NCI-H2227 (cell line): ENCODE measurements around the gene PPFIA4.
A peak's percentile ranks its signal among the peaks of the same experiment; 100 is the strongest.

ENCODE experiments used
- DNase-seq: peaks from one replicate; lab custom pipeline; 2025; ENCODE audit not compliant: unreplicated experiment; lab: John Stamatoyannopoulos, UW

The PPFIA4 gene

DNA sequence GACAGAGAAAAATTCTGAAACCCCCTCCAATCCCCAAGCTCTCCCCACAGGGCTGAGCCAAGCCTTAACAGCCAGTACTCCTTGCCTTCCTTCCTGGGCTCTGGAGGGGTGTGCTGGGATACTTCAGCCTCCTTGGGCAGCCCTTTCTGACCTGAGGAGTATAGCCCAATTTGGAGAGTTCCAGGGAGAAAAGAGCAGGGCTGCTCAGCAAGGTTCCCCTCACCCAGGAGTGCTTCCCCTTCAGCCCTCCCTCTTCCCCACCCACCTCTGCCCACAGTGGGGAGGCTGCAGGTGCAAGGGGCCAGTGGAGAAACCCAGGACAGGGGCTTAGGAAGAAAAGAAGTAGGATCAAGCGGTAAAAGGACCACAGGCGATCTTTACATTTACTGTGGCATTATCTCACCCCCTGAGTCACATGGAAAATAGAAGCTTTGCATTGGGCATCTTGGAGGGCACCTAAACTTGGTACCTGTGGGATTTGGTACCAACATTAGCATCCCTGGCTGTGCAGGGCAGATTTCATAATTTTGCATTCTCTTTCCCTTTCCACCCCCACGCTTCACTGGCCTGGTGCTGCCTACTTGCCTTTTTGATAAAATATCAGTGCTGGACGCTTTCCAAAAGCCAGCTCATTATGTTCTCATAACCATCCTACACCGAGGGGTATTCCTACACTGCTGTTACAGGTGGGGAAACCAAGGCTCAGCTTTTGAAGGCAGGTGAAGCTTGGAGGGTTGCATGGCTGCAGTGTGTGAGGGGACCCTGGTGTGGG lies 98.4 kb downstream of the PPFIA4 start:
- no peak for DNase-seq

- peak; percentile 21 for DNase-seq
These were observed 100.0 kb downstream of the PPFIA4 start for GRCh38 chr1:203126151-203126865.

DNA sequence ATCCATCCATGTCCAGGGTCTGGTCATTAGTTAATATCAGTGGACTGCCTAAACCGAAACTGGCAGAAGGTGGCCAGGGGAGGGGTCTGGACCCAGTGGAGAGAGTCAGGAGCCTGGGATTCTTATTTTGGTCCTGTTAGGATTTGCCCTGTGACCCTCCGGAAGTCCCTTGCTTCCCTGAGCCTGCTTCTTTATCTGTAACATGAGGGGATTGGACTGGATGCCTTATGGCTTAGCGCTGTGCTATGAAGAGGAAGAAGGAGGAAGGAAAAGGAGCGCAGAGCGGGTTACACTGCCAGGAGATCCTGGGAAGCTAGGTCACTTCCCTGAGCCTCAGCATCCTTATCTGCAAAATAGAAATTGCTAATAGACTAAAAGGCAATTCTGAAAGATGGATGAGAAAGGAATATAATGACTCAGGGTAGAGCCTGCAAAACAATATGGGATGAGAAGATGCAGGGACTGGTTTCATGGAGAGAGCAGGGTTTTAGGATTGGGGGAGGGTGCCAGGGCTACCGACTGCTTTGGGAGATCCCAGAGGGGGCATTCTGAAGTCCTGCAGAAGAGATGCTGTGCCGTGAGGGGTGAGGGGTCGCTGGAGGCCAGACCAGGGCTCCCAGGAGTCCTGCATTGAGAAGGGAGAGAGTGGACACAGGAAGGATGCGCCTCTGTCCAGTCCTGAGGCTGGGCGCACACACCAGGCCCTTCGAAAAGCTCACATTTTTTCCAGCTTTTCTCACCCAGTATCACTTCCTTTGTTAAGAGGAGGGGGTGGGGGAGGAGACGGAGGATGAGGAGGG lies 100.8 kb downstream of the PPFIA4 start:
- DNase-seq = no peak

- DNase-seq = peak; percentile 73
These were observed 101.6 kb downstream of the PPFIA4 start, which contains the start of gene ADORA1 for GRCh38 chr1:203127666-203128430. Gene ADORA1, plus strand, starts transcription at chr1:203127726. Its CDS starts 1,116 bp downstream, at chr1:203128842.

GRCh38 chr1:203128431-203128715 lies 102.1 kb downstream of the PPFIA4 start:
- no peak for DNase-seq
